Measurements from ENCODE around the gene PIK3R1. TPM values are rescaled to one million over a fixed set of nuclear protein-coding genes. Genes with fewer than 3 reads are reported as not detected.
A peak's percentile ranks its signal among the peaks of the same experiment; 100 is the strongest.

PIK3R1 gene
- total RNA-seq, 2 donors from 2014 or later, result 71.6 to 81.2 TPM

DNA sequence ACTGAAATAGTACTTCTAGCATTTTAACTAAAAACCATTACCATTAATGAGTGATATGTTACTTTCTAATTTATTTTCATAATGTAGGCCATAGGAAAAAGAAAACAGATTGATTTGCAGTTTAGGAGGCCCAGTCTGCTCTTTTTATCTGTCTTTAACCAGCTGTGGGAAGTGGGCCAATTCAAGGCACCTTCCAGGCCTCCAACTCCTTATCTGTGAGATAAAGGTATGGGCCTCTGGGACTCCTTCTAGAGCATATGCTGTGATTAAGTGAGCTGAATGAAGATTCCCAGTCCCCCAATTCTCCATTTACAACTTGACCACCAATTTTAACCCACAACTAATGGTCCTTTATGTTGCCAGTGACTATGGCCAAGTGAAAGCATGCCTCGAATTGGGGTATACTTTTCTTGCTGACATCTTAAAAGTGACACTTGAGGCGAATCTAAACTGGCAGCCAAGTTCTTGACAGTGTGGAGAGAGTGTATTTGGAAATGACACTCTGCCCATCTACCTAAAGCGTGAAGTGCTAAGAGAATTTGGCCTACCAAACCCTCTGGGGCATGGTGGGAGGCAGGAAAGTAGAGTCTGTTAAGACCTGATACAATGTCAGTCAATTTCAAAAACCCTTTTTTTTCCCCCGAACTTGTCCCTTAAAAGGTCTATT, 88.3 kb downstream of the PIK3R1 start:
- H3K4me1 ChIP-seq (replicated peaks), result no peaks in the 10 kb centered on the region
- H3K27me3 ChIP-seq (replicated peaks; ENCODE audit: insufficient read depth), result no peaks in the 10 kb centered on the region
- DNase-seq (ENCODE audit: low spot score), result no peak
- intact Hi-C loops (cut with DNase I), result no loop called here
- WGBS, result 84% methylated on average over 4 of the region's 4 CpGs
- no peak overlapping the region for H3K4me3 ChIP-seq
- no peak overlapping the region for H3K27ac ChIP-seq
- H3K9me3 ChIP-seq, result no peaks in the 10 kb centered on the region
- TF ChIP-seq POLR2AphosphoS5 (IDR thresholded peaks at IDR 0.05) (no peak), POLR2A (IDR thresholded peaks at IDR 0.05) (no peak)
- TF ChIP-seq, protein P1, sequence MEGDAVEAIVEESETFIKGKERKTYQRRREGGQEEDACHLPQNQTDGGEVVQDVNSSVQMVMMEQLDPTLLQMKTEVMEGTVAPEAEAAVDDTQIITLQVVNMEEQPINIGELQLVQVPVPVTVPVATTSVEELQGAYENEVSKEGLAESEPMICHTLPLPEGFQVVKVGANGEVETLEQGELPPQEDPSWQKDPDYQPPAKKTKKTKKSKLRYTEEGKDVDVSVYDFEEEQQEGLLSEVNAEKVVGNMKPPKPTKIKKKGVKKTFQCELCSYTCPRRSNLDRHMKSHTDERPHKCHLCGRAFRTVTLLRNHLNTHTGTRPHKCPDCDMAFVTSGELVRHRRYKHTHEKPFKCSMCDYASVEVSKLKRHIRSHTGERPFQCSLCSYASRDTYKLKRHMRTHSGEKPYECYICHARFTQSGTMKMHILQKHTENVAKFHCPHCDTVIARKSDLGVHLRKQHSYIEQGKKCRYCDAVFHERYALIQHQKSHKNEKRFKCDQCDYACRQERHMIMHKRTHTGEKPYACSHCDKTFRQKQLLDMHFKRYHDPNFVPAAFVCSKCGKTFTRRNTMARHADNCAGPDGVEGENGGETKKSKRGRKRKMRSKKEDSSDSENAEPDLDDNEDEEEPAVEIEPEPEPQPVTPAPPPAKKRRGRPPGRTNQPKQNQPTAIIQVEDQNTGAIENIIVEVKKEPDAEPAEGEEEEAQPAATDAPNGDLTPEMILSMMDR (IDR thresholded peaks at IDR 0.05), result no peak
- no peaks in the 10 kb centered on the region for H3K36me3 ChIP-seq

DNA sequence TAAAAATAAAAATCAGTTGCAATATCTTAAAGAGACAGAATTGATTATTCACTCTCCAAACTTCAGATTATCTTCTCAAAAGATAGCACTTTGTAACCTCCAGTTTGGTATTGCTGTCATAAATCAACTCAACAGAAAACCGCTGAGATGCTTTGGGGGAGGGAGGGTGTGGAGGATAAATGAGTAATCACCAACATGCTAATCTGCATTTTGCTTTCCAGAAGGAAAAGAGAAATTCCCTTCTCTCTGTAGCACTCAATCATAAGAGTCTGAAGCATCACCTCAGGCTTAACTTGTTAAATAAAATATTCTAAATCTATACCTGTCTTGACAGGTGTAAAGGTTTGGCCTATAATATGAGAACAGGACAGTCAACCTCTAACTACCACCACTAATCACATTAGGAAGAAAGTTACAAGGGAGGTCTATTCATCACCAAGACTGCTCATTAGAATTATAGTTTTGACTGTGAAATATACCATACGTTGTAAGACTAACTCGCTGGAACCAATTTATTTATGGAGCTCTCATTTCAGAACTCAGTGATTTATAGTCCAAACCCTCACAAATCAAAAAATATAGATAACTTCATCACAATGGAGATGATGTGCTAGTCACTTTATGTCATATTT, 89.0 kb downstream of the PIK3R1 start:
- no peaks in the 10 kb centered on the region for H3K36me3 ChIP-seq
- no peaks in the 10 kb centered on the region for H3K4me1 ChIP-seq (replicated peaks)
- intact Hi-C loops (cut with DNase I), result no loop called here
- no peaks in the 10 kb centered on the region for H3K9me3 ChIP-seq
- 83% methylated on average over 3 of the region's 3 CpGs for WGBS
- H3K27ac ChIP-seq, result no peak overlapping the region
- no peaks in the 10 kb centered on the region for H3K27me3 ChIP-seq (replicated peaks; ENCODE audit: insufficient read depth)
- no peak for DNase-seq (ENCODE audit: low spot score)
- TF ChIP-seq POLR2AphosphoS5 (IDR thresholded peaks at IDR 0.05) (no peak), POLR2A (IDR thresholded peaks at IDR 0.05) (no peak)
- TF ChIP-seq, protein P1 (IDR thresholded peaks at IDR 0.05), result no peak
- no peak overlapping the region for H3K4me3 ChIP-seq

DNA sequence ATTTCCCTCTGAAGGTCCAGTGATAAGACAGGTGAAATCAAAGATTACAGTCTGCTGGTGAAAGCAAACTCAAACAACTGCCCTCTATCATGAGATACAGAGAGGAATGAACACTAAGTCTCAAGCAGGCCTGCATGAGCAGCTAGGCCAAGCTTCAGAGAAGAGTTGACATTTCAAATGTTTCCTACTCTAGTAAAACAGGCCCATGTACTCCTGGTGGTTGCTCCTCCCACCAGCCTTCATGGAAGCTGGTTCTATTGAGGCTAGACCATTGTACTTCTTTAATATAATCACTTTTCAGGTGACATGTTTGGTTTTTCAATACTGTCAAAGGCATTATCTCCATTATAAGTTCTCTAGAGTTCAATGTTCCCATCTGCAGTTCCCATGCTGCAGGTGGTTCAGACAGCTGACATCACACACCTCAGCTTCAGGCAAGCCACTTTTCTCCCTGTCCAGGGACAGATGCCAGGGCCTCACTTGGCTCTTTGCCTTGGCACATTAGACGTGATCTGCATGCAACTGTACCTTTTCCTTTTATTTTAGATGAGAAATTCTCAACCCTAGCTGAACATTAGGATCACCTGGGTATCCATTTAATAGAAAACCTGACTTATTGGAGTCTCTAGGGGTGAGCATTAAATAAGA, 89.8 kb downstream of the PIK3R1 start:
- WGBS, result 18% methylated on average over 1 of the region's 1 CpG
- Histone ChIP-seq H3K4me1 (replicated peaks) (no peaks in the 10 kb centered on the region), H3K27me3 (replicated peaks; ENCODE audit: insufficient read depth) (no peaks in the 10 kb centered on the region), H3K4me3 (no peak overlapping the region), H3K9me3 (no peaks in the 10 kb centered on the region), H3K36me3 (no peaks in the 10 kb centered on the region), H3K27ac (no peak overlapping the region)
- intact Hi-C loops (cut with DNase I), result no loop called here
- no peak for DNase-seq (ENCODE audit: low spot score)
- TF ChIP-seq POLR2AphosphoS5 (IDR thresholded peaks at IDR 0.05), result no peak
- TF ChIP-seq, protein P1 (IDR thresholded peaks at IDR 0.05), result no peak
- no peak for TF ChIP-seq POLR2A (IDR thresholded peaks at IDR 0.05)

DNA sequence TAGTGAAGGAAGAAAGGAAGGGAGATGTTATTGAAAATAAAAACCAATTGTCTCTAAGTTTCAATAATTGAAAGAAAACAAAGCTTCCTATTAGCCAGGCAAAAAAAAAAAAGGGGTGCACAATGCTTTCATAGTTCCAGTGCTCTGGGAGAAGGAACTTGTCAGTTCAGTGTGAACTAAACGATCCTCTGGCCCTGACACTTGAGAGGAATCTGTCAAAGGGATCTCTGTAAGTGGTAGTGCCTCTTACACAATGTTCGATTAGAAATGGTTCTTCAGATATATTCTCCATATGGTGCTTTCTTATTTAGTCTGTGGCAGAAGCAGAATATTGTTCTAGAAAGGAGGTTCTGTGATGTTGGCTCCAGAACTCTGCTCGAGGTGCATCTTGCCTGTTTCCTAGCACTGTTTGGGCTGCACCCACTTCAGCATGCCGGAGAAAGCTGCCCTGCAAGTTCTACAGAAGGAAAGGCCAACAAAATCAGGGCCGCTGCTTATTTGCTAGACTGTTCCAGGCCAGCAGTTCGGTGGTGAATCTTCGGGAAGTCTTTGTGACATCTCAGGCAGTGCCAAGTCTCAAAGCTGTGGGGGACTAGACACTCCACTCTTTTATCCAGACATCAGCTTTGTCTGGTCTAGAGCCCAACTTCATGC, 90.9 kb downstream of the PIK3R1 start:
- WGBS, result 26% methylated on average over 7 of the region's 7 CpGs
- peak; percentile 57 for DNase-seq (ENCODE audit: low spot score)
- no peaks in the 10 kb centered on the region for H3K27me3 ChIP-seq (replicated peaks; ENCODE audit: insufficient read depth)
- TF ChIP-seq, protein P1 (IDR thresholded peaks at IDR 0.05), result no peak
- no peak for TF ChIP-seq POLR2A (IDR thresholded peaks at IDR 0.05)
- TF ChIP-seq POLR2AphosphoS5 (IDR thresholded peaks at IDR 0.05), result peak; percentile 23
- H3K4me1 ChIP-seq (replicated peaks), result no peaks in the 10 kb centered on the region
- H3K9me3 ChIP-seq, result no peaks in the 10 kb centered on the region
- no peak overlapping the region for H3K27ac ChIP-seq
- no peak overlapping the region for H3K4me3 ChIP-seq
- intact Hi-C loops (cut with DNase I), result no loop called here
- no peaks in the 10 kb centered on the region for H3K36me3 ChIP-seq

Measured in prostate gland (tissue), 2 donors.